Stimulated activated CD4-positive, alpha-beta T cell treated with anti-CD3 and anti-CD28 coated beads, TNF-alpha, amount 100 ng/mL, for 1 hour (primary cell): ENCODE data around the gene TRIO.

Experiments used
- DNase-seq, 3 donors: peaks; one replicate each; pipeline ENCODE4 v3.0.0-alpha.2; 2020; ENCODE audit warnings: low read depth in 3 of 3, low spot score in 1 of 3

Gene TRIO

DNA sequence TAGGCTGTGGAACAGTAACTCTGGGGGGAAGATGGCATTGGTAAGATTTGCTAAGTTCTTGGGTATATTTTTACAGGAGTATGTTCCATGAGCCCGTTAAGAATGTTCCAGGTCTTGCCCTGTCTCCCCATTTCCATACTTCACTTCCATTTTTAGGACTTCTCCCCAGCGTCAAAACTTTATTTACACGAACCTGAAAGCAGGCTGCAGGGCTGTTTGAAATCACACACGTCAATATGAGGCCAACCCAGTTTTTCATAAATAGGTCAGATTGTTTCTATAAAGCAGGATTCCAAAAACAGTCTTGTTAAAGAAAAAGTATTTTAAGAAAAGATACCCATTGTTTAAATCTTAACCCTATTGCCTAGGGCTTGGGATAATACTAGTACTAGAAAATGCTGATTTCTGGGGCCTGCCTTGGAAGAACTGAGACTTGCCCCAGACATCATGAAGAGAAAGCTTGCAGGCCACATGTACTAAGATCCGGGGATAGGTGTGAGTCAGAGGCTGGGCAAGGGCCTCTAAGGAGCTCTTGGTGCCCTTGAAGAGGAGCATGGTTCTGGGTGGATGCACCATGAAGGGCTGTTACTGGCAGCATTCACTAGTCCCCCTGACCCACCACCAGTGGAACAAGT, 24.2 kb downstream of the TRIO start:
- DNase-seq = no peak

DNA sequence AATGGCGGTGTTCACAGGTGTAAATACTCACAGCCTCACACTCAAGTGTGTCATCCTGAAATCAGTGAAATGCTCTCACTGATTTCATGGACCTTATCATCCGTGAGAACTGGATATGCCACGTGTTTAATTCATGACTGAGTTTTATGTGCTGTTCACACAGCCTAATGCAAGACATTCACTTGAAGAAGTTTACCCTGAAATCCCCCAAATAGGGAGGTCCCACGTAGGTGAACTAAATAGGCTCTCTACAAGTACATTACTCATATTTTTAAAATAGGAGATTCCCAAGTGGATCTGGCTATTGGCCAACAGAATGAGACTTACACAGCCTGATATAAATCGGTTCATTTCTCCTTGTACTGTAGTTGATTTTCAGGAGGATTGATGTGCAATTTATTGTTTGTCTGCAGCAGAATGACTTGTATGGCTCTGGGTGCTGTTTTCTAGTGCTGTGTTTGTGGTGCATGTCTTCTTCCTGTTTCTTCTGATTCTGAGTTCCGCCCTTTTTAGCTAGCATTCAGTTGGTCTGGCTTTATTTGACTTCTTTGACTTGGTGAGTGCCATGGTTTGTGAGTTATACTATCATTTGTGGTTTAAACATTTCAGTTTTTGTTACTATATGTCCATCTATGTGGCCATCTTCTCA, 25.1 kb downstream of the TRIO start:
- no peak for DNase-seq

DNA sequence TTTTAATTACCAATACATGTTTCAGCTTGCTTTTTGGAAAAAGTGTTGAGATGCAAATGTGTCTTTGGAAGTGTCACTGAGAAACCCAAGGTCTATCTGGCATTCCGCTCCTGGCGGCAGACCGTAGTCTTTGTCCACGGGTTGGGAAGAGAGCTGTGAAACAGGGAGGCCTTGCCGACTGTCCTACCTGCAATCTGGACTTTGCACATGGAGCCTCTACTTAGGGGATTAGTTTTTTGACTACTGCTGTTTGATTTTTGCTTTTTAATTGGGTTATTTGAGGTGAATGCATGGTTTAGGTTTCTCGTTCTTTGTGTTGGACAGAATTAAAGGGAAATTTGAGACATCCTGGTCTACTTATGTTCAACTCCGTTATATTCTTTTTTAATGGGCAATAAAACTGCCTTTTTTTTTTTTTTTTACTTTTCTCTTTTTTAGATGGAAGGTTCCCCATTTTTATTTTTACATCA, 25.7 kb downstream of the TRIO start:
- no peak for DNase-seq

GRCh38 chr5:14171046-14171445, 27.9 kb downstream of the TRIO start:
- DNase-seq = no peak

- no peak for DNase-seq
Measured at GRCh38 chr5:14171621-14172020, 28.5 kb downstream of the TRIO start.

GRCh38 chr5:14172149-14172795, 29.1 kb downstream of the TRIO start:
- no peak for DNase-seq

- no peak for DNase-seq
Measured at GRCh38 chr5:14173377-14174229, 30.5 kb downstream of the TRIO start.

- DNase-seq = no peak
Measured at GRCh38 chr5:14174230-14174636, 31.1 kb downstream of the TRIO start.

- no peak for DNase-seq
Measured at GRCh38 chr5:14175381-14175780, 32.2 kb downstream of the TRIO start.

DNA sequence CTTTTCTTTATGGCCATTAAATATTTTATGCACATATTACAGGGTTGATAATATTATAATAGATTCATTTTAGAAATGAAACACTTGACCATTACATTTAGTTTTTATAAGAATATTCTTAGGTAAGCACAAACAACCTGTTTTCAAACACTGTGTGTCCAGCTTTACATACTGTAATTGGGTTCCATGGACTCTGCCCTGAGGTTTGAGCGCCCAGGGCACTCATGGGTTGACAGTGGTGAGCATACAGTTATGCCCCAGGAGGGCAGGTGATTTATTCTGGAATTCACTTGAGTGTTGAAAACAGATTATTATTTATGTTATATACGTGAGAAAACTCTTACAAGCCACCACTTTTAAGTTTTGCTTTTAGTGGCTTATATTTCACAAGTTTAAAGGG, 33.7 kb downstream of the TRIO start:
- DNase-seq = no peak

GRCh38 chr5:14177634-14178033, 34.5 kb downstream of the TRIO start:
- DNase-seq = no peak

GRCh38 chr5:14178091-14178490, 34.9 kb downstream of the TRIO start:
- DNase-seq = no peak

GRCh38 chr5:14178671-14179211, 35.6 kb downstream of the TRIO start:
- no peak for DNase-seq

DNA sequence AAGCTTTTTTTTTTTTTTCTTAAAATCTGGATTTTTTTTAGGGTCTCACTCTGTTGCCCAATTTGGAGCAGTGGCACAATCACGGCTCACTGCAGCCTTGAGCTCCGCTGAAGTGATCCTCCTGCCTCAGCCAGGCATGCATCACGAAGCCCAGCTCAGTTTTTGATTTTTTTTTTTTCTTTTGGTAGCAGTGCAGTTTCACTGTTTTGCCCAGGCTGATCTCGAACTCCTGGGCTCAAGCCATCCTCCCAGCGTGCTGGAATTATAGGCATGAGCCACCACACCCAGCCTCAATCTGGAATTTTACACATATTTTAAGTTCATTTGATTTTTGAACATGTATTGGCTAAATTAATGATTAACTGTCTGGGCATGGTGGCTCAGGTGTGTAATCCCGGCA, 36.3 kb downstream of the TRIO start:
- no peak for DNase-seq

DNA sequence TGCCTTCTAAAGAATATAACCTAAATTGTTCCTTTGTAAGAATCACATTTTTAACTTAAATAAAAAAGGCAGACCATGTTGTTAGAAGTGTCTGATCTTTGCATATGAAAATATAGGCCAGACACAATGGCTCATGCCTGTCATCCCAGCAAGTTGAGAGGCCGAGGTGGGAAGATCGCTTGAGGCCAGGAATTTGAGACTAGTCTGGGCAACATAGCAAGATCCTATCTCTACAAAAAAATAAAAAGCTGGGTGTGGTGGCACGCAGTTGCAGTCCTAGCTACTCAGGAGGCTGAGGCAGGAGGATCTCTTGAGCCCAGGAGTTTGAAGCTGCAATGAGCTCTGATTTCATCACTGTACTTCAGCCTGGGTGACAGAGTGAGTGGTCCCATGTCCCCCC, 37.3 kb downstream of the TRIO start:
- DNase-seq = no peak

DNA sequence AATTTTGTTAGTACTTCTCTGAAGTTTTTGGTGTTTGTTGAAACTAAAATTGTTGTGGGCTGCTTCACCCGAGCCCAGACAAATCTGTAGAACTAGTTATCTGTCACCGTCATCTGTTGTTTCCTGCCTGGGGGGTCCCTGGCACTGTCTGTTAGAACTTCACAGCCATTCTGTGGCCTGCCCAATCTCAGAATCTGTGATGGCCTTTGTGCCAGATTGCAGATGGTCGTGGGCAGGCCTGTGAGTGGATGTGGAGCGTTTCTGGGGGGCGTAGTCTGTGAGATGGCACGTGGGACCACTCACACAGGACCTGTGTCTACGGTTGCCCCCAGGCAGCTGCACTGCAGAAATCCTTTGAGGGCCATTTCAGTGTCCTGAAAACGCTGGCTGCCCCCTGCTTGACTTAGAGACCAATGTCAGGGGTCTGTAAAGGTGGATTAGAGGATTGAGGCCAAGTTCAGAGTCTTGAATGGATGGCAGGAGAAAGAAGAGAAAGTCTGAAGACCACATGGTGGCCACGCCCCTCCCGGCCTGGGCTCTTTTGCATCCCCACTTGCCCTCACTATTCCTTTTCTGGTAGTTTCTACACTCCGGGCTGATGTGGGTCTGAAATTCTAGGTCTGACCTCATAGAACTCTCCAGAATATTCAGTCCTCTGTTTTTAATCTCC, 38.3 kb downstream of the TRIO start:
- DNase-seq = no peak

- DNase-seq = no peak
Measured at GRCh38 chr5:14182761-14183160, 39.6 kb downstream of the TRIO start.

- no peak for DNase-seq
Measured at GRCh38 chr5:14183187-14183939, 40.2 kb downstream of the TRIO start.

DNA sequence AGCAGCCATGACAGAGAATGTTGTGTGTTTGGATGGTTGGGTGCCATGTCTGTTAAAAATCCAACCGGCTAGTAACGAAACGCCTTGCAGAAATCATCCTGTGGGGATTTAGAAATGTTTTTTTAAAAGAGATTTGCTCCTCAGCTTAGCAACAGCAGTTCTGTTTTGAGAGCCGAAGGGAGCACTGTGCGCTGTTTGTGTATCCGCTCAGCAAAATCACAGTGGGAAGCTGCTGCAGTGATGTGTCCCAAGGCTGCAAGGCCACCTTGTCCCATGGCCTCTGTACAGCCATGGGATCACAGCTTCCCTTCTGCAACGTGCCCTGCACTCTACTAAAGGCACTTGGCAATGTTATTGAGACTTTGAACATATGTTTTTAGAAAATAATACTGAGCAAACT, 40.9 kb downstream of the TRIO start:
- DNase-seq = no peak

GRCh38 chr5:14184725-14185124, 41.6 kb downstream of the TRIO start:
- no peak for DNase-seq
